SH-SY5Y (cell line): ENCODE data around the gene CRYBB3.

ENCODE experiments used
- GATA2 ChIP-seq: IDR thresholded peaks from 2 replicates; pipeline ENCODE4 v1.6.1; 2011; ENCODE audit warnings: mild to moderate bottlenecking, low read depth, low read length
- GATA3 ChIP-seq: IDR thresholded peaks from 2 replicates; pipeline ENCODE4 v1.6.1; 2011; ENCODE audit warnings: low read depth, mild to moderate bottlenecking, low read length, moderate library complexity

GRCh38 chr22:25187469-25187868, 12.2 kb upstream of the CRYBB3 start:
- TF ChIP-seq GATA3 (no peak), GATA2 (no peak)
